GM23338 (cell line): ENCODE results near the gene POU2F3.

ENCODE experiments used
- CREB1 ChIP-seq: fragments of 250-450 bp; sonication (Bioruptor Pico); IDR thresholded peaks from 2 replicates; pipeline ENCODE4 v1.5.0; 2020; ENCODE audit warnings: low read depth, mild to moderate bottlenecking, moderate library complexity
- CTCF ChIP-seq, 2 experiments: fragments of 200-600 bp in 1 of 2; sonication (generic) in 1 of 2; conservative IDR thresholded peaks; 2 replicates each; pipeline versions ENCODE4 v1.5.1 to v1.6.1; 2016 to 2017; ENCODE audit warnings: antibody characterized with exemption in 2 of 2, low read depth in 2 of 2, mild to moderate bottlenecking in 2 of 2, moderate library complexity in 1 of 2
- ETS1 ChIP-seq: IDR thresholded peaks from 2 replicates; pipeline ENCODE4 v1.6.1; 2016; ENCODE audit warnings: antibody characterized with exemption
- EZH2 ChIP-seq: fragments of 200-600 bp; sonication (generic); IDR thresholded peaks from one replicate; pipeline ENCODE4 v1.8.0; 2017; ENCODE audit warnings: antibody characterized with exemption, mild to moderate bottlenecking, low read depth; ENCODE audit not compliant: unreplicated experiment
- EZH2phosphoT487 ChIP-seq: fragments of 200-600 bp; sonication (generic); IDR thresholded peaks from one replicate; pipeline ENCODE4 v1.8.1; 2018; ENCODE audit warnings: antibody characterized with exemption; ENCODE audit not compliant: unreplicated experiment
- JUNB ChIP-seq: IDR thresholded peaks from one replicate; pipeline ENCODE4 v1.6.1; 2016; ENCODE audit warnings: antibody characterized with exemption; ENCODE audit not compliant: unreplicated experiment
- NANOG ChIP-seq: IDR thresholded peaks from 2 replicates; pipeline ENCODE4 v1.6.1; 2016; ENCODE audit warnings: antibody characterized with exemption, borderline replicate concordance
- POLR2AphosphoS5 ChIP-seq: IDR thresholded peaks from 2 replicates; pipeline ENCODE4 v1.6.1; 2016; ENCODE audit warnings: antibody characterized with exemption, low read depth
- REST ChIP-seq: IDR thresholded peaks from one replicate; pipeline ENCODE4 v1.6.1; 2018; ENCODE audit warnings: antibody characterized with exemption; ENCODE audit not compliant: unreplicated experiment
- ZNF114 ChIP-seq: fragments of 250-450 bp; sonication (Bioruptor Pico); IDR thresholded peaks from 2 replicates; pipeline ENCODE4 v1.5.0; 2020; ENCODE audit warnings: mild to moderate bottlenecking, moderate library complexity
- ZNF462 ChIP-seq: fragments of 250-450 bp; sonication (Bioruptor Pico); IDR thresholded peaks from 2 replicates; pipeline ENCODE4 v1.5.0; 2020; ENCODE audit warnings: mild to moderate bottlenecking, moderate library complexity

GRCh38 chr11:120254788-120255518 lies 15.0 kb downstream of the POU2F3 start:
- no peak for TF ChIP-seq EZH2
- no peak for TF ChIP-seq ZNF114 (CRISPR knock-in tag)
- TF ChIP-seq CTCF (conservative IDR thresholded peaks at IDR 0.05; ENCODE audit: low read depth in 2 of 2), result no peak
- no peak for TF ChIP-seq EZH2phosphoT487
- no peak for TF ChIP-seq POLR2AphosphoS5
- no peak for TF ChIP-seq REST
- no peak for TF ChIP-seq ETS1
- TF ChIP-seq CREB1 (CRISPR knock-in tag), result no peak
- TF ChIP-seq NANOG, result no peak
- TF ChIP-seq ZNF462 (CRISPR knock-in tag), result no peak
- no peak for TF ChIP-seq JUNB
